Memory B cell (primary cell): ENCODE data around the gene SLIT3.

Experiments
- ATAC-seq: fragments of 150-1000 bp; cut with Tn5 transposase; 2 replicates; pipeline ENCODE4 v1.10.0; 2021; ENCODE audit warnings: low read depth, mild to moderate bottlenecking, moderate library complexity
- DNase-seq, 2 donors: peaks; one replicate each; pipeline ENCODE4 v3.0.0; 2022; ENCODE audit warnings: low spot score in 2 of 2
- H3K27ac Mint-ChIP-seq: one replicate; pipeline ENCODE4 v1.8.0; 2022; ENCODE audit warnings: mild to moderate bottlenecking, moderate library complexity, mixed read lengths
- H3K27me3 Mint-ChIP-seq: one replicate; pipeline ENCODE4 v1.8.0; 2022; ENCODE audit warnings: mixed read lengths
- H3K36me3 Mint-ChIP-seq: one replicate; pipeline ENCODE4 v1.8.0; 2022; ENCODE audit warnings: mild to moderate bottlenecking, mixed read lengths
- H3K4me1 Mint-ChIP-seq: one replicate; pipeline ENCODE4 v1.8.0; 2022; ENCODE audit warnings: mixed read lengths
- H3K4me3 Mint-ChIP-seq: one replicate; pipeline ENCODE4 v1.8.0; 2022; ENCODE audit warnings: mild to moderate bottlenecking, moderate library complexity, mixed read lengths
- H3K9me3 Mint-ChIP-seq: one replicate; pipeline ENCODE4 v1.8.0; 2022; ENCODE audit warnings: mixed read lengths

The SLIT3 gene

GRCh38 chr5:168693883-168694282 is 607.1 kb downstream of the SLIT3 start:
- H3K36me3 Mint-ChIP-seq: no peaks in the 10 kb centered on the region
- no peak overlapping the region for H3K27ac Mint-ChIP-seq
- DNase-seq (no peak), ATAC-seq (no peak)
- no peak overlapping the region for H3K4me3 Mint-ChIP-seq
- no peaks in the 10 kb centered on the region for H3K9me3 Mint-ChIP-seq
- H3K27me3 Mint-ChIP-seq: peaks cover 17% of the 10 kb centered on the region
- no peaks in the 10 kb centered on the region for H3K4me1 Mint-ChIP-seq

- Mint-ChIP-seq H3K4me3 (no peak overlapping the region), H3K4me1 (no peaks in the 10 kb centered on the region), H3K36me3 (no peaks in the 10 kb centered on the region), H3K27me3 (peaks cover 16% of the 10 kb centered on the region), H3K9me3 (no peaks in the 10 kb centered on the region), H3K27ac (no peak overlapping the region)
- ATAC-seq (no peak), DNase-seq (no peak)
Measured at GRCh38 chr5:168693297-168693696, 607.6 kb downstream of the SLIT3 start.

GRCh38 chr5:168691891-168692290 is 609.0 kb downstream of the SLIT3 start:
- Mint-ChIP-seq H3K36me3 (no peaks in the 10 kb centered on the region), H3K27ac (no peak overlapping the region), H3K9me3 (no peaks in the 10 kb centered on the region), H3K4me1 (no peaks in the 10 kb centered on the region), H3K27me3 (peaks cover 9% of the 10 kb centered on the region), H3K4me3 (no peak overlapping the region)
- DNase-seq (no peak), ATAC-seq (no peak)

GRCh38 chr5:168689260-168689659 is 611.7 kb downstream of the SLIT3 start:
- H3K27me3 Mint-ChIP-seq: peaks cover 6% of the 10 kb centered on the region
- H3K27ac Mint-ChIP-seq: no peak overlapping the region
- H3K36me3 Mint-ChIP-seq: no peaks in the 10 kb centered on the region
- no peaks in the 10 kb centered on the region for H3K4me1 Mint-ChIP-seq
- no peak overlapping the region for H3K4me3 Mint-ChIP-seq
- ATAC-seq: no peak
- H3K9me3 Mint-ChIP-seq: no peaks in the 10 kb centered on the region
- DNase-seq: no peak

GRCh38 chr5:168686837-168687236 is 614.1 kb downstream of the SLIT3 start:
- Mint-ChIP-seq H3K27me3 (peaks cover 5% of the 10 kb centered on the region), H3K36me3 (no peaks in the 10 kb centered on the region), H3K4me1 (peaks cover 3% of the 10 kb centered on the region), H3K4me3 (no peak overlapping the region), H3K9me3 (no peaks in the 10 kb centered on the region), H3K27ac (no peak overlapping the region)
- no peak for ATAC-seq
- no peak for DNase-seq

- Mint-ChIP-seq H3K27ac (no peak overlapping the region), H3K9me3 (no peaks in the 10 kb centered on the region), H3K4me3 (no peak overlapping the region)
Measured at GRCh38 chr5:168685566-168685965, 615.4 kb downstream of the SLIT3 start.

GRCh38 chr5:168683927-168684295 is 617.0 kb downstream of the SLIT3 start:
- H3K4me3 Mint-ChIP-seq: no peak overlapping the region
- peaks cover 3% of the 10 kb centered on the region for H3K27me3 Mint-ChIP-seq
- peaks cover 3% of the 10 kb centered on the region for H3K4me1 Mint-ChIP-seq
- no peaks in the 10 kb centered on the region for H3K9me3 Mint-ChIP-seq
- no peak overlapping the region for H3K27ac Mint-ChIP-seq
- no peaks in the 10 kb centered on the region for H3K36me3 Mint-ChIP-seq
- no peak for ATAC-seq
- no peak for DNase-seq

More at GRCh38 chr5:168685566-168685965, 615.4 kb downstream of the SLIT3 start:
- no peak for ATAC-seq
- no peak for DNase-seq
- Mint-ChIP-seq H3K36me3 (no peaks in the 10 kb centered on the region), H3K27me3 (peaks cover 3% of the 10 kb centered on the region), H3K4me1 (peaks cover 3% of the 10 kb centered on the region)

- H3K27me3 Mint-ChIP-seq: peaks cover 3% of the 10 kb centered on the region
- peak overlapping the region; percentile 11 for H3K4me3 Mint-ChIP-seq
- no peaks in the 10 kb centered on the region for H3K36me3 Mint-ChIP-seq
- H3K9me3 Mint-ChIP-seq: no peaks in the 10 kb centered on the region
- no peak for ATAC-seq
- peaks cover 3% of the 10 kb centered on the region for H3K4me1 Mint-ChIP-seq
- DNase-seq: no peak
- H3K27ac Mint-ChIP-seq: no peak overlapping the region
Measured at GRCh38 chr5:168683247-168683926, 617.6 kb downstream of the SLIT3 start.

- H3K4me3 Mint-ChIP-seq: no peak overlapping the region
- H3K36me3 Mint-ChIP-seq: no peaks in the 10 kb centered on the region
- H3K4me1 Mint-ChIP-seq: peaks cover 3% of the 10 kb centered on the region
- H3K27ac Mint-ChIP-seq: no peak overlapping the region
- H3K27me3 Mint-ChIP-seq: no peaks in the 10 kb centered on the region
- no peaks in the 10 kb centered on the region for H3K9me3 Mint-ChIP-seq
- DNase-seq (no peak), ATAC-seq (no peak)
Measured at GRCh38 chr5:168681556-168682183, 619.3 kb downstream of the SLIT3 start.

- Mint-ChIP-seq H3K27ac (peak overlapping the region; percentile 62), H3K36me3 (no peaks in the 10 kb centered on the region), H3K4me3 (no peak overlapping the region), H3K4me1 (peaks cover 3% of the 10 kb centered on the region), H3K9me3 (no peaks in the 10 kb centered on the region), H3K27me3 (peaks cover 5% of the 10 kb centered on the region)
- ATAC-seq: no peak
- no peak for DNase-seq
Measured at GRCh38 chr5:168680395-168680794, 620.5 kb downstream of the SLIT3 start.

- Mint-ChIP-seq H3K36me3 (no peaks in the 10 kb centered on the region), H3K27ac (no peak overlapping the region), H3K27me3 (peaks cover 5% of the 10 kb centered on the region), H3K4me3 (no peak overlapping the region), H3K9me3 (no peaks in the 10 kb centered on the region), H3K4me1 (peaks cover 3% of the 10 kb centered on the region)
- peak; percentile 38 for ATAC-seq
- DNase-seq: peak; percentile 29 to 45
Measured at GRCh38 chr5:168679515-168679920, 621.4 kb downstream of the SLIT3 start.

GRCh38 chr5:168676501-168676900 is 624.4 kb downstream of the SLIT3 start:
- Mint-ChIP-seq H3K4me3 (no peak overlapping the region), H3K4me1 (no peaks in the 10 kb centered on the region), H3K27ac (no peak overlapping the region), H3K27me3 (peaks cover 5% of the 10 kb centered on the region), H3K36me3 (no peaks in the 10 kb centered on the region), H3K9me3 (no peaks in the 10 kb centered on the region)
- ATAC-seq (no peak), DNase-seq (no peak)

- no peak for DNase-seq
- H3K4me1 Mint-ChIP-seq: no peaks in the 10 kb centered on the region
- no peaks in the 10 kb centered on the region for H3K36me3 Mint-ChIP-seq
- no peak overlapping the region for H3K4me3 Mint-ChIP-seq
- no peak for ATAC-seq
- H3K27me3 Mint-ChIP-seq: peaks cover 5% of the 10 kb centered on the region
- no peaks in the 10 kb centered on the region for H3K9me3 Mint-ChIP-seq
- no peak overlapping the region for H3K27ac Mint-ChIP-seq
Measured at GRCh38 chr5:168675883-168676408, 625.0 kb downstream of the SLIT3 start.

- Mint-ChIP-seq H3K36me3 (no peaks in the 10 kb centered on the region), H3K4me1 (no peaks in the 10 kb centered on the region), H3K27me3 (peaks cover 5% of the 10 kb centered on the region), H3K27ac (no peak overlapping the region), H3K4me3 (no peak overlapping the region), H3K9me3 (no peaks in the 10 kb centered on the region)
- no peak for ATAC-seq
- DNase-seq: no peak
Measured at GRCh38 chr5:168674893-168675482, 626.0 kb downstream of the SLIT3 start.
